LNCaP clone FGC (cell line): Measurements from ENCODE around the gene ZNF697.
"Not testable (repeated sequence)": the region's sequence is repeated elsewhere in the genome, so short reads cannot be mapped to it uniquely, and the experiment has no call there.

Experiments
- DNase-seq: peaks from one replicate; pipeline ENCODE4 v3.0.0-alpha.2; 2011; ENCODE audit warnings: low read depth
- H3K4me3 ChIP-seq: 2 replicates; pipeline ENCODE4 v1.5.1; 2011; ENCODE audit warnings: mild to moderate bottlenecking, low read depth, low read length, control low read depth
- TF ChIP-seq, protein P1 (sequence below): IDR thresholded peaks from 2 replicates; pipeline ENCODE4 v1.5.1; 2012; ENCODE audit warnings: mild to moderate bottlenecking; ENCODE audit not compliant: control insufficient read depth, insufficient read depth; ENCODE audit errors: extremely low read depth

The ZNF697 gene

DNA sequence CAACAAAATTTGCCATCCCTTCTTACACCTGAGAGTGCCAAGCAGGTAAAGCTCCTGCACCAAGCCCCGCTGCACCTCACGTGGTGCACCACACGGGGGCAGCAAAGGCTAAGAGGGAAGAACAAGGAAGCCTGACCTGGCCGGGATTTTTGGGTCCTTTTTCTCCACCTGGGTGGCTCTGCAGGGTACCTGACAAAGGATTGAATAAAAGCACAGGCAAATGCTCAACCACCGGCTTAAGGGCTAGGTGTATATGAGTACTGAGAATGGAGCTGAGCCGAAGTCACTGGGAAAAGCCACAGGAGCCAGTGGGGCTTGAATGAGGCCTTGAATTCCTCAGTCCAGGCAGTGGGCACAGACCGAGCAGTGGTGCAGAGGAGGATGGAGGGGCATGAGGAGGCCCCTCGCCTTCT is 36.4 kb downstream of the ZNF697 start:
- TF ChIP-seq, protein P1, sequence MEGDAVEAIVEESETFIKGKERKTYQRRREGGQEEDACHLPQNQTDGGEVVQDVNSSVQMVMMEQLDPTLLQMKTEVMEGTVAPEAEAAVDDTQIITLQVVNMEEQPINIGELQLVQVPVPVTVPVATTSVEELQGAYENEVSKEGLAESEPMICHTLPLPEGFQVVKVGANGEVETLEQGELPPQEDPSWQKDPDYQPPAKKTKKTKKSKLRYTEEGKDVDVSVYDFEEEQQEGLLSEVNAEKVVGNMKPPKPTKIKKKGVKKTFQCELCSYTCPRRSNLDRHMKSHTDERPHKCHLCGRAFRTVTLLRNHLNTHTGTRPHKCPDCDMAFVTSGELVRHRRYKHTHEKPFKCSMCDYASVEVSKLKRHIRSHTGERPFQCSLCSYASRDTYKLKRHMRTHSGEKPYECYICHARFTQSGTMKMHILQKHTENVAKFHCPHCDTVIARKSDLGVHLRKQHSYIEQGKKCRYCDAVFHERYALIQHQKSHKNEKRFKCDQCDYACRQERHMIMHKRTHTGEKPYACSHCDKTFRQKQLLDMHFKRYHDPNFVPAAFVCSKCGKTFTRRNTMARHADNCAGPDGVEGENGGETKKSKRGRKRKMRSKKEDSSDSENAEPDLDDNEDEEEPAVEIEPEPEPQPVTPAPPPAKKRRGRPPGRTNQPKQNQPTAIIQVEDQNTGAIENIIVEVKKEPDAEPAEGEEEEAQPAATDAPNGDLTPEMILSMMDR: peak; percentile 97
- H3K4me3 ChIP-seq: no peak overlapping the region
- peak; percentile 44 for DNase-seq

DNA sequence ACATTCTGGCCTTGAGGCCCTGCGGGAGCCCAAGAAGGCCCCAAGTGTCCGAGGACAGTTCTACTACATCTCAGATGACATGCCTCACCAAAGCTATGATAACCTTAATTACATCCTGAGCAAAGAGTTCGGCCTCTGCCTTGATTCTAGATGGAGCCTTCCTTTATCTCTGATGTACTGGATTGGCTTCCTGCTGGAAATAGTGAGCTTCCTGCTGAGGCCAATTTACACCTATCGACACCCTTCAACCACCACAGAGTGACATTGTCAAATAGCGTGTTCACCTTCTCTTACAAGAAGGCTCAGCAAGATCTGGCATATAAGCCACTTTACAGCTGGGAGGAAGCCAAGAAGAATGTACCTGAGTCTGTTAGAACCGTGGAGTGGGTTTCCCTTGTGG is 39.2 kb downstream of the ZNF697 start:
- not testable (repeated sequence) for H3K4me3 ChIP-seq, DNase-seq

DNA sequence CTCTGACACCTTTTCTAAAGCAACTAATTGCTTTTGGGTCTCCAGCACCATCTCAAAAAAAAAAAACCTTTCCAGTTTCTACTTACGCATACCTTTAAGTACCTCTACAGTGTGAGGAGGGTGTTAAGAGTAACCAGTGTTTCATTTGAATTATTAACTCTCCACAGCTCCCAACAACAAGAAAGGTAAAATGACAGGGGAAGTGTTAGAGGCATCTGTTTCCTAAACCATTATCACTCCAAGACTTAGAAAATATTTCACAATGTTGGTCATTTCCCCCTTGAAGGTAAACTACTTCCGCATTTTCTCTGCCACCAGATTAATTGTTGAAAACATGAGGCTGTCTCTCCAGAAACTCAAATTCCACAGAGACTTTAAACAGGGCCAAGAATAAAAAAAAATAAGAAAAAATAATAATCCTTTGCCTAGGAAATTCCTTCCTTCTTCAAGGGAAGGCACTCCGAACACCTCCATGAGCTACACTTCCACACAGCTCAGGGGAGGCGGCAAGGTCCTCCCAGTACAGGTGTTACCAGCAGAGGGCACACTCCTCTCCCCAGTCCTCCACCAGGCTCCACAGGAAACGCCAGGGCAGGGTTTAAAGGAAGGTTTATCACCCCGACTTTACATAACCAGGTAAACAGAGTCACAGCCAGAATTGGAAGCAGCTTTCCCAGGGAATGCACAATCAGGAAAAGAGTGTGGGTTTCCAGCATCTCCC is 40.8 kb downstream of the ZNF697 start:
- not testable (repeated sequence) for H3K4me3 ChIP-seq, DNase-seq

DNA sequence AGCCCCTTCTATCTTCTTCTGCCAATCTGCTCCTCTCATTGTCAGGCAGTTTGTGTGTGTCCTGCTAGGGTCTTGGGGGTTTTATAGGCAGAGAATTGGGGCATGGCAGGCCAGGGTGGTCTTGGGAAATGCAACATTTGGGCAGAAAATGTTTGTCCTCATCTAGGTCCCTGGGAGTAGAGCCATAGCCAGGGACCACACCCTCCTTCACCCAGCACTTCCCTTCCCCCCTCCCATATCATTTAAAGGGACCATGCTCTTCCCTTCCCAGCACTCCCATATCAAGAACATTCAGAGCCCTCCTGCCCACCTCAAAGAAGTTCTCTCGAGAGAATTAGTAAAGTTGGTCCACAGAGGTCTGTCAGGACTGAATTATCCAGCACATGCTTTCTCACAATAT is 41.7 kb downstream of the ZNF697 start:
- DNase-seq: no peak
- H3K4me3 ChIP-seq: no peak overlapping the region
- TF ChIP-seq, protein P1: no peak

DNA sequence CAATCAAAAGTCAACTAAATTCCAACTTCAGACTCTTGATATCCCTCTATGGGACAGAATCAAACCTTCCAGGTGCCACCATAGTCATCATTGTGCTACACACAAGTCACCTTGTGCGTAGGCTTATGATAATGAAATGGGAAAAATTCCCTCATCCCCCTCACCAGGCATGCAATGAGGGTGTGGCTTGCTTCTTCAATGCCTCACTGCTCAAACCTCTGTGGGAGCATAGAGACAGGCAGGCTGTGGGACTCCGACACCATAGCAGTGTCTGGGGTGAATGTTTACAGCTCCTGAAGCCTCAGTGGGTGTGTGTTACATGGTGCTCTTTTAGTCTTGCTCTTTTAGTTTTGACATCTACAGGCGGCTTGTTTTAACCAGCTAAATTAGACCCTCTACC is 42.4 kb downstream of the ZNF697 start:
- H3K4me3 ChIP-seq: no peak overlapping the region
- TF ChIP-seq, protein P1: no peak
- DNase-seq: no peak

DNA sequence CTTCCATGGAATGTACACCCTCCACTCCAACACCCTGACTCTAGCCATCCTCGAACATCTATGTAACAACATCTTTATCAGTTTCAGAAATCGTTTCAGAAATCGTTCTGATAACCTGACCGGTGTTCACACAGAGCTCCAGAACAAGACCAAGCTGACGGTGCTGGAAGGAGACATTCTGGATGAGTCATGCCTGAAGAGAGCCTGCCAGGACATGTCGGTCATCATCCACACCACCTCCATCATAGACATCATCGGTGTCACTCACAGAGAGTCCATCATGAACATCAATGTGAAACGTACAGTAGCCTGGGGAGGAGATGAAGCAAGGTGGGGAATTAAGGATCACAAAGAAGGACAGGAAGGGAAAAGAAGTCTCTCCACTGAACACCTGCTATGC is 43.0 kb downstream of the ZNF697 start:
- H3K4me3 ChIP-seq, DNase-seq: not testable (repeated sequence)

DNA sequence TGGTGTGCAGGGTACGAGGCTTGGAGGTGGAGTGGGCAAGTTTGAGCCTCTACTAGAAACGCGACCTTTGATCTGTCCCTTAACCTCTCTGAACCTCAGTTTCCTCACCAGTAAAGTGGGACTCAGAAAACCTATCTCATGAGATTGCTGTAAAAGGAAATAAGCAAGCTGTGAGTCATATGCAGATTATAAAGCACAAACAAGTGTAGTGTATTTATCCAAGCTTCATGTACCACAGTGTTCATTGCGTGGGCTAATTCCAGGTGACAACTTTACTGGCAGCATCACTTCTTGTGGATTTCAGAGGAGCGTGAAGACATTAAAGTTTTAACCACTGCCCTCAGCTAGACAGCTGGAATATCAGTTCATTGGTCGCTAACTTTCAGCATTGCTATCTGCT is 44.4 kb downstream of the ZNF697 start:
- DNase-seq: no peak
- no peak overlapping the region for H3K4me3 ChIP-seq
- TF ChIP-seq, protein P1: no peak

DNA sequence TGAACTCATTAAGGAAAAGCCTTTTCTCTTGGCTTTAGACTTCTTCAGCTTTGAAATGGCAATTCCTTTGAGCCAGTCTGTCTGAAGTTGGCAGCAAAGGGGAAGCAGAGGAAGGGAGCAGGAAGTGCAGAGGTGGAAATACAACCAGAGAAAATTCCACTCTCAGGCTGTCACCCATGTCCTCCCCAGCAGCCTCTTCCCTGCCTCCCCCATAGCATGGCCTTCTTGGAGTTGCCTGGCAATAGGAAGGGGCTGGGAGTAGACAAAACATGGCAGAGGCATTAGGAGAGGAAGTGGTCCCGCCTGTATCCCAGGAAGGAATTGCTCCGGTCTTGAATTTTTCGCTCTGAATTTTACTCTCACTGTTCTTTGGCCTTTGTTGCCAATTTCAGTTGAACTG is 44.8 kb downstream of the ZNF697 start:
- DNase-seq, H3K4me3 ChIP-seq: not testable (repeated sequence)

DNA sequence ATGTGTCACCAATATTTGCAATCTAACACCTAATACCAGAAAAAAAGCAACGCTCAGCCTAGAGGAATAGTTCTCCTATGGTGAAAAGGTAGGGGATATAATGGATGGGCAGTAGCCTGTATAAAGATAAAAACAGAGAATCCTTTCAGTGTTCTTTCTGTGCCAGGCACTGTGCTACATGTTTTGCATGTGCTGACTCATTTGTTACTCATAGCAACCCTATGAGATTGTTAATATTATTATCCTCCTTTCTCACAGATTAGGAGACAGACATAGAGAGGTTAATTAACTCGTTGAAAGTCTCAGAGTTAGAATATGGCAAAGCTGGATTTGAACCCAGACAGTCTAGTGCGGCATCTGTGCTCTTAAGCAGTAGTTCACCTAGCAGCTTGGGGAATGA is 45.3 kb downstream of the ZNF697 start:
- not testable (repeated sequence) for H3K4me3 ChIP-seq

DNA sequence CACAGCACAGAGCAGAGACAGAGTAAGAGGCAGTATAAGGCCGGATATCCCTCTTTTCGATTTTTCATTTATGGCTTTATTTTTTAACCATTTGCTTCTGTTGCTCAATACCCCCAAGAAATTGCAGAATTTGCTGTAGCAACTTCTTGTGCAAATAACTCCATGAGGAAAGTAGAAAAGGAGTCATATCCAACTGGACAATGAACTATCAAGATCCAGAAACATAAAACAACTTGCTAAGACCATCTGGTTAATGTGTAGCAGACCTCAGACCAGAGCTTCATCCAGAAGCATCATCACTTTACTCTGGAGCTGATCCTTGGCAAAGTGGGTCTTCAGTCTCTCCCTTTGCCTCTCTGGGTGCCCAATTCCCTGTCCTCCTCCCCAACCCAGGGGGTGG is 45.9 kb downstream of the ZNF697 start:
- TF ChIP-seq, protein P1: no peak
- H3K4me3 ChIP-seq: no peak overlapping the region
- DNase-seq: no peak

More for the DNA sequence above, 45.3 kb downstream of the ZNF697 start:
- DNase-seq: not testable (repeated sequence)
